Measurements from ENCODE around the gene IL17D.
A peak's percentile ranks its signal among the peaks of the same experiment; 100 is the strongest.

Gene IL17D

GRCh38 chr13:20701461-20701860, 2.0 kb upstream of the IL17D start:
- in situ Hi-C loops (cut with HindIII; ENCODE audit: low sequenced_read_pairs), result loop anchor here (25.0 kb wide), 1 partner anchor 514 kb away; the partner anchor contains the start of gene GJB2
- DNase-seq (ENCODE audit: low read depth), result no peak
- H3K4me3 ChIP-seq (ENCODE audit: low read depth, low read length), result no peak overlapping the region
- TF ChIP-seq, protein P1, sequence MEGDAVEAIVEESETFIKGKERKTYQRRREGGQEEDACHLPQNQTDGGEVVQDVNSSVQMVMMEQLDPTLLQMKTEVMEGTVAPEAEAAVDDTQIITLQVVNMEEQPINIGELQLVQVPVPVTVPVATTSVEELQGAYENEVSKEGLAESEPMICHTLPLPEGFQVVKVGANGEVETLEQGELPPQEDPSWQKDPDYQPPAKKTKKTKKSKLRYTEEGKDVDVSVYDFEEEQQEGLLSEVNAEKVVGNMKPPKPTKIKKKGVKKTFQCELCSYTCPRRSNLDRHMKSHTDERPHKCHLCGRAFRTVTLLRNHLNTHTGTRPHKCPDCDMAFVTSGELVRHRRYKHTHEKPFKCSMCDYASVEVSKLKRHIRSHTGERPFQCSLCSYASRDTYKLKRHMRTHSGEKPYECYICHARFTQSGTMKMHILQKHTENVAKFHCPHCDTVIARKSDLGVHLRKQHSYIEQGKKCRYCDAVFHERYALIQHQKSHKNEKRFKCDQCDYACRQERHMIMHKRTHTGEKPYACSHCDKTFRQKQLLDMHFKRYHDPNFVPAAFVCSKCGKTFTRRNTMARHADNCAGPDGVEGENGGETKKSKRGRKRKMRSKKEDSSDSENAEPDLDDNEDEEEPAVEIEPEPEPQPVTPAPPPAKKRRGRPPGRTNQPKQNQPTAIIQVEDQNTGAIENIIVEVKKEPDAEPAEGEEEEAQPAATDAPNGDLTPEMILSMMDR (IDR thresholded peaks at IDR 0.05; ENCODE audit: low read depth, low read length, missing control alignments), result no peak

- DNase-seq (ENCODE audit: low read depth), result no peak
- peak overlapping the region; percentile 62 for H3K4me3 ChIP-seq (ENCODE audit: low read depth, low read length)
- in situ Hi-C loops (cut with HindIII; ENCODE audit: low sequenced_read_pairs), result loop anchor here (25.0 kb wide), 1 partner anchor 515 kb away; the partner anchor contains the start of gene GJB2
- TF ChIP-seq, protein P1 (IDR thresholded peaks at IDR 0.05; ENCODE audit: low read depth, low read length, missing control alignments), result no peak
Measured at GRCh38 chr13:20702530-20702914, 977 bp upstream of the IL17D start.

- peak overlapping the region; percentile 34 for H3K4me3 ChIP-seq (ENCODE audit: low read depth, low read length)
- peak; percentile 39 for DNase-seq (ENCODE audit: low read depth)
- in situ Hi-C loops (cut with HindIII; ENCODE audit: low sequenced_read_pairs), result loop anchor here (25.0 kb wide), 1 partner anchor 517 kb away; the partner anchor contains the start of gene GJB2
- TF ChIP-seq, protein P1 (IDR thresholded peaks at IDR 0.05; ENCODE audit: low read depth, low read length, missing control alignments), result peak; percentile 39
Measured at GRCh38 chr13:20703780-20704458, 420 bp downstream of the IL17D start.

DNA sequence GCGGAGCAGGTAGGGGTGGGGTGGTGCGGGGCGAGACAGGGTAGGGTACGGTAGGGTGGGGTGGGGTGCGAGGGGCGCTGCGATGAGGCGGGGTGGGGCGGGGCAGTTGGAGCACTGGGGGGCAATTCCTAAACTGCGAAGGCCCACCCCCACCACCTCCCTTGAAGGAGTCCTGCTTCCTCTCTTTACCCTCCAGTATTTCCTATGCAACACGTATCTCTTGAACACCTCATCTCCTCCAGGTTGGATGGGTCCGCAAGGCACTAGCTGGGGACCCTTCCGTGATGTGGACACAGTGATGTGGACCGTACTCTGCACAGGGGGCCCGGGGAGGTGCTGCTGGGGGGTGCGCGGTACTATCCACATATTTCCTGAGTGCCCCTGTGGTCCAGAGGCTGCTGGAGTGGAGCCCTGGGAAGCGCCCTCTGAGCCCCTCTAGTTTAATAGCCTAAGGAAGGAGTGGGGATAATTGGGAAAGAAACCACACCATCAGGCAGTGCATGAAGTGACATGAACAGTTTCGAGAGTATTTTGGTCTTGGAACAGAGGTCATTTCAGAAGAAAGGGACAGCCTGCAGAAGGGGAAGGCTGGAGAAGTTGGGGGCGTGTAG, 1.1 kb downstream of the IL17D start:
- in situ Hi-C loops (cut with HindIII; ENCODE audit: low sequenced_read_pairs), result loop anchor here (25.0 kb wide), 1 partner anchor 517 kb away; the partner anchor contains the start of gene GJB2
- TF ChIP-seq, protein P1 (IDR thresholded peaks at IDR 0.05; ENCODE audit: low read depth, low read length, missing control alignments), result no peak
- no peak for DNase-seq (ENCODE audit: low read depth)
- peak overlapping the region; percentile 34 for H3K4me3 ChIP-seq (ENCODE audit: low read depth, low read length)

DNA sequence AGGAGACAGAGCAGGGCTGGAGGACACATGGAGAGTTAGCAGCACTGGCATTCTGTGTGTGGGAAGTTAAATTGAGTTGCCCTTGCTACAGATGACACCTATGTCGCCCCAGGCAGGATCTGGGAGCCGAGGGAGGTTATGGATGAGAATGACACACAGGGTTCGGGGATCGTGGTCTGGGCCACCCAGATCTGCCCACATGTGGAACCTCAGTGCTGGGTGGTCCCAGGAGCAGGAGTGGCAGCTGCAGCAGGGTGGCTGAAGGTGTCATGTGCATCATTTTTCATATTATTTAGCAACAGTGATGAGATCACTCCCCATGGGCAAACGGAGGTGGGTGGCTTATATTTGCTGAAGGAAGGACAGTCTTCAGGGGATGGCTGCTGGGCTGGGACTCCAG, 3.2 kb downstream of the IL17D start:
- H3K4me3 ChIP-seq (ENCODE audit: low read depth, low read length), result no peak overlapping the region
- DNase-seq (ENCODE audit: low read depth), result no peak
- TF ChIP-seq, protein P1 (IDR thresholded peaks at IDR 0.05; ENCODE audit: low read depth, low read length, missing control alignments), result no peak
- in situ Hi-C loops (cut with HindIII; ENCODE audit: low sequenced_read_pairs), result loop anchor here (25.0 kb wide), 1 partner anchor 519 kb away; the partner anchor contains the start of gene GJB2

- no peak overlapping the region for H3K4me3 ChIP-seq (ENCODE audit: low read depth, low read length)
- no peak for DNase-seq (ENCODE audit: low read depth)
- in situ Hi-C loops (cut with HindIII; ENCODE audit: low sequenced_read_pairs), result loop anchor here (25.0 kb wide), 1 partner anchor 521 kb away; the partner anchor contains the start of gene GJB2
- TF ChIP-seq, protein P1 (IDR thresholded peaks at IDR 0.05; ENCODE audit: low read depth, low read length, missing control alignments), result no peak
Measured at GRCh38 chr13:20708216-20708615, 4.7 kb downstream of the IL17D start.

Measured in astrocyte of the cerebellum (primary cell).